GM19238 (cell line): ENCODE measurements around the gene YY1.
"Not testable (repeated sequence)": the region's sequence is repeated elsewhere in the genome, so short reads cannot be mapped to it uniquely, and the experiment has no call there.

Source experiments
- DNase-seq: peaks from one replicate; pipeline ENCODE4 v3.0.0; 2011; ENCODE audit warnings: low spot score; ENCODE audit not compliant: insufficient read length

The YY1 gene

GRCh38 chr14:100283984-100284881 is 45.3 kb downstream of the YY1 start:
- no peak for DNase-seq

DNA sequence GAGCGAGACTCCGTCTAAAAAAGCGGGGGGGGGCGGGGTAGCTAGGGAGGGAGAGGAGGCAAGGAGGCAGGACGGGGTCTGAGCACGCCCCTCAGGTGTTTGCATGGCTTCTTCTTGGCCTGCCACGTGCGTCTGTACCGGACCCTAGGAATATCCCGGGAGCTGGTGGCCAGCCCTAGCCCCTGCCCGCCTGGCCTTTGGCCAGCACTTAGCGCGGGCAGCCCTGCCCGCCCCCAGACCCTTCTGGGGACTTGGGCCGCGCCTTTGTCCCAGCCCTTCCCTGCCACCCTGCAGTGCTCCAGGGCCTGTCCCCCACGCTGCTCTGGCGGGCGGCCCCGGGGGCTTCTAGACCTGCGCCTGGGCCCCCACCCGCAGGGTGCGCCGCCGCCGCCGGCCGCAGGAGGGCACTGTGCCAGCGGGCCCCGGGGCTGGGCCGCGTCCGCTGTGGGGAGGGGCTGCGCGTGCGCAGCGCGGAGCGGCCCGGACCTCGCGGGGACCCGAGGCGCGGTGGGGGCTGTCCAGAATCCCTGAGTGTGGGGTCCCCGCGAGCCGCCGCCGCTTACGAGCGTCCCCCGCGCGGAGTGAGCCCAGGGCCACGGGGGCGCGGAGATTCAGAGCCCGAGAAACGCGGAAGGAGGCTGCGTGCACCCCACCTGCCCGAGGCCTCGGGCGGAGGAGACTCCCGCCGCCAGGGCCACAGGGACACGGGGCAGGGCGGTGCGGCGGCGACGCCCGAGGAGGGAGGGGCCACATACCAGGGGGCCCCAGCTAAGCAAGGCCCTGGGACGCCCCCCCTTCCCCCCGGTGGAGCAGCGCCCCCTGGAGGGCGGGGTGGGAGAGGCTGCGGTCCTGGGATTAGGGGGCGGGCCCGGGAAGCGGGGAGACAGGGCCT is 46.3 kb downstream of the YY1 start:
- DNase-seq = peak; percentile 95

GRCh38 chr14:100285913-100286400 is 47.0 kb downstream of the YY1 start:
- DNase-seq = no peak

DNA sequence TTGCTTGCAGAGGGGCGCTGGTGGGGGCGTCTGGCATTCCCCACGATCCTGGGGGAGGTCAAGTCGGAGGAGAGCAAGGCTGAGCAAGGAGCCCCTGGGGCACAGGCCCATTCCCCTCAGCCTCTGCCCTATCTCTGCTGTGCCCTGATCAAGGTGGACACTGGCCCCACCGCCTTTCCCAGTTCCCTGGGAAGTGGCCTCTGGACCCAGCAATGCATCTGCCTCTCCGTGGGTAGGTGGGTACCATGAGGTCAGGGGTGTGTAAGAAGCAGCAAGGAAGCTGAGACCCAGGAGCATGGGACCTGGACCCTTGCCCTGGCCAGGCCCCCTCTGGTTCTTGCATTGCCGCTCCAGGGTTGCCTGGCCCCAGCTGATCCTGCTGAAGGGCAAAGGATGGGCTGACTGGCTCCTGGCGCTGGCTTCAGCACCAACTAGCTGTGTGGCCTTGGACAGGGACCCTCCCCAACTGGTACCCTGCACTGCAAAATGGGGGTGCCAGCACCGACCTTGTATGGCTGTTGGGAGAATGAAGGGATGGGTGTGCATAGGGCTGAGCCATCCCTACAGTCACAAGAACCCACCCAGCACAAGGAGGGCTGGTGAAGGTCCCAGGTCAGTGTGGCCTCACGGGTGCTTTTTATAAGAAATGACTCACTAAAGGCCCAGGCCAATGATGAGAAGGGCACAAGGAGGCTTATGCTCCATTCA is 47.7 kb downstream of the YY1 start:
- no peak for DNase-seq

GRCh38 chr14:100287202-100287997 is 48.5 kb downstream of the YY1 start:
- no peak for DNase-seq

GRCh38 chr14:100287998-100288295 is 49.0 kb downstream of the YY1 start:
- DNase-seq = not testable (repeated sequence)

DNA sequence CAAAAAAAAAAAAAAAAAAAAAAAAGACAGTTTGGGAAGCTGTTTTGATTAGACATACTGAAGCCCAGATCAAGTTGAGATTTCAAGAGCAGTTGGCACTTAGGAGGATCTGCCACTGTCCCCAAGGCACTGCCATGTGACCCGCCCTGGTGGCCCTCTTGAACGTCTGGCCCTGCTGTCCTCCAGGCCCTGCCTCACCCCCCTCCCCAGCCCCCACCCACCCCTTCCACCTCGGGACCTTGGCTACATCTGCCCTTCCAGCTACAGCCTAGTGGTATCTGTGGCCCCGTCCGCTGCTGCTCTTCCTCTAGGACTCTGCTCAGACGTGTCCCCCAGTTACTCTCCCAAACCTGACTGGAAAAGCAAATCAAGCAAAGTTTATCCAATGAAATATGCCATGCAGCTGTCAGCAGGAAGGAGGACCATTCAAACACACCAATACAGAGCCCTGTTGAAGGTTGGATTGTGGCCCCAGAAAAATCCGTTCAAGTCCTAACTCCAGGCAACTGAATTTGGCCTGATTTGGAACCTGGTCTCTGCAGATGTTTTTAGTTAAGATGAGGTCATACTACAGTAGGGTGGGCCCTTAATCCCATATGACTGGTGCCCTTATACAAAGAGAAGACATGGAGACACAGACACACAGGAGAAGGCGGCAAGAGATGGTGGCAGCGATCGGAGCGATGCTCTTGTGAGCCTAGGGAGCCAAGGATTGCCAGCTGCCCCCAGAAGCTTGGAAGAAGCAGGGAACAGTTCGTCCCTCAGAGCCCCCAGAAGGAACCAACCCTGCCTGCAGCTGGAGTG is 49.6 kb downstream of the YY1 start:
- DNase-seq = no peak

DNA sequence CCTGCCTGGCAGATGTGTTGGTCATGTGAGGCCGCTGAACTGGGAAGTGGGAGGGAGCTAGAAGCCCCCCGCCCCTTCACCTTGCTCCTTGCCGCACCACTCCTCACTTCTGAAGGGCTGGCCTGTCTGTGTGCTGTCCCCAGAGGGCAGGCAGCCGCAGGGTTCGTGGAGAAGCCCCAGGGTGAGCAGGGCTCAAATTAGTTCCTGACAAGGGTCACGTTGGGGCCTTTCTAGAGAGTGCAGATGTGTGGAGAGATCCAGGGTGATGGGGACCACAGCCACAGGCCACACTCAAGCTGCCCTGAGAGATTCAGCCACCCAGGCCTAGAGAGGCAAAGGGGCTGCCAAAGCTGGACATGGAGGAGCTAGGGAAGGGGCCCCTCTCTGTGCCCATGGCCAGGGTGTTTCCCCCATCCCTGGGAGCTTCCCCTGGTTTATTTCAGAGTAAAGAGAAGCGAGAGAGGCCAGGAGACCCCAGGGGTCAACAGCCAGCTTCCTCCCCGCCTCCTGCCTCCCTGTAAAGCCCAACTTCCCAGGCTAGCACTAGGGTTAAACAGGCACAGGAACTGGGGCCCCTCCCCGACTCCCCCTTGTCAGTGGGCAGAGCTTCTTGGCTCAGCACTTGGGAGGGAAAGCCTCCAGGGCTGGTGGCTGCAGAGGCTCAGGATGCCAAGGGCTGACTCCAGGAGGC is 51.1 kb downstream of the YY1 start:
- no peak for DNase-seq

- DNase-seq = no peak
Observed at GRCh38 chr14:100290607-100291304, 51.8 kb downstream of the YY1 start.

GRCh38 chr14:100291305-100292075 is 52.5 kb downstream of the YY1 start:
- DNase-seq = no peak

GRCh38 chr14:100292301-100292775 is 53.4 kb downstream of the YY1 start:
- no peak for DNase-seq

DNA sequence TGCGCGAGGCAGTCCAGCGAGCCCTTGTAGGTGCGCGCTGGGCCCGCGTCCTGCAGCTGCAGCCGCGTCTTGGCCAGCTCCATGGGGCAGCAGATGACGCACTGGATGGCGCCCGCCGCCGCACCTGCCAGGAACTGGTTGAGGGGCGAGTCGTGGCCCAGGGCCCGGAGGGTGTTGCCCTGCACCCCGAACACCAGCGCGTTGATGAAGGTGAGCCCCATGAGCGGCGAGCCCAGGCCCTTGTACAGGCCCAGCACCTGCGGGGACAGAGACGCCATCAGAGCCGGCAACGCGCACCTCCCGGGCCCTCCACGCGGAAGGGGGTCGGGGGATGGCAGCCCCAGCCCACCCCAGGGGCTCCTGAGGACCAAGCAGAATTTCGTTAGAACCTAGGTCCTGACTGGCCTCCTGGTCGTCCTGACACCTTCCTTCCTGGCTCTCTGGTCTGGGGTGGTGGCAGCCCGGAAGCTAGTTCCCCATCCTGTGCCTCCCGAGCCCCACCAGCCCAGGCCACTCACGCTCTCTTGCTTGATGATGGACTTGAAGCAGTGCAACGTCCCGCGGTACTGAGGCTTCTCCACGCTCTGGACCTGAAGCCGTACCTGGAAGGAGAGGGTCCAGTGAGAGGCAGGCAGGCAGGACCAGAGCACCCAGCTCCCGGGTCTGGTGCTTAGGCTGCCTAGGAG is 54.0 kb downstream of the YY1 start:
- no peak for DNase-seq

- no peak for DNase-seq
Observed at GRCh38 chr14:100293497-100294212, 54.7 kb downstream of the YY1 start.

DNA sequence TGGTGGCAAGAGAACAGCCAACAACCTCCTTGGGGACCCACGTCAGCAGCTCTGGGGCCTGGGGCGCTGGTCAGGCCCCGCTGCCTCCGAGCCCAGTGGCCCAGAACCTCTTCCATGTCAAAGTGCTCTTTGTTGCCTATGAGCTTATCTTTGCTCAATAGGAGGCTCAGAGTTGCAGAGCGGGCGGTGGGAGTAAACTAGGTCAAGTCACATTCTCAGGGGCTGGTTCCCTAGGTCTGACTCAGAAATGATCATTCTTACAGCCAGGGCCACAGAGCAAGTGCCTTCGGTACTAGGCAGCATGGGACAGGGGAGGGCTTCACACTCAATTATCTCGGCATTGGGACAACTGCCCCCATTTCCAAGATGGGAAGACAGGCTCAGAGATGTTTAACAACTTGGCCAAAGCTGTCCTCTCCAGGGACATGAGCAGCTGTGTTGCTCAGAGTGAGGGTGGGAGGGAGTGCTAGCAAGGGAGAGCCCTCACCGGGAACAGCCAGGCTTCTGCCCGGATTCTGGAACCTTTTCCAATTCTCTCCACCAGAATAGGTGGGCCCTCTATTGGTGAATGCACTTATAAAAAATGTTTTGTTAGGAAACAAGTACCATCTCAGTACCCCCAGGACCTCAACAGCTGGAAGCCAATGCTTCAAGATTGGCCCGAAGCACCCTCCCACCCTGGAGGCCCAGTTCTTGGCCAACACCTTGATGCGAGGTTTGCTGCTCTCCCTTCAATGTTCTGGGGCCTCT is 55.4 kb downstream of the YY1 start:
- DNase-seq = no peak

DNA sequence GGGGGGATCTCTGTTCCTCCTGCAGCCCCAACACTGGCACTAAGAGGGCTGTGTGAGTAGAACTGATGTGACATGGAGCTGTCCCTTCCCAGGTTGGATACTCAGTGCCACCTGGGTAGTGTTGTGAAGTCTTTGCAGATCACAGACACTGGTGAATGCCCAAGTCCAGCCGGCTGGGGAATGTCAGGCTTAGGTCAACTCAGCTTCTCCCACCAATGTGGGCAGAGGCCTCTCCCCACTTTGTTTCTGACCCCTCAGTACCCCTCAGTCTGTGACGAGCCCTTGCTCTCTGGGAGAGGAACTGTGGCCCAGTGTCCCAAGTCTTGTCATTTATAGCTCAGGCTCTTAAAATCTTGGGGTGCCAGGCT is 56.0 kb downstream of the YY1 start:
- DNase-seq = no peak
